Activated CD4-positive, alpha-beta T cell treated with anti-CD3 and anti-CD28 coated beads, Interleukin-2, amount 50 U/mL, for 16 hours (primary cell): Measurements from ENCODE around the gene GIMAP5.
A peak's percentile ranks its signal among the peaks of the same experiment; 100 is the strongest.

ENCODE experiments used
- DNase-seq: peaks from one replicate; pipeline ENCODE4 v3.0.0-alpha.2; 2020

Gene GIMAP5

DNA sequence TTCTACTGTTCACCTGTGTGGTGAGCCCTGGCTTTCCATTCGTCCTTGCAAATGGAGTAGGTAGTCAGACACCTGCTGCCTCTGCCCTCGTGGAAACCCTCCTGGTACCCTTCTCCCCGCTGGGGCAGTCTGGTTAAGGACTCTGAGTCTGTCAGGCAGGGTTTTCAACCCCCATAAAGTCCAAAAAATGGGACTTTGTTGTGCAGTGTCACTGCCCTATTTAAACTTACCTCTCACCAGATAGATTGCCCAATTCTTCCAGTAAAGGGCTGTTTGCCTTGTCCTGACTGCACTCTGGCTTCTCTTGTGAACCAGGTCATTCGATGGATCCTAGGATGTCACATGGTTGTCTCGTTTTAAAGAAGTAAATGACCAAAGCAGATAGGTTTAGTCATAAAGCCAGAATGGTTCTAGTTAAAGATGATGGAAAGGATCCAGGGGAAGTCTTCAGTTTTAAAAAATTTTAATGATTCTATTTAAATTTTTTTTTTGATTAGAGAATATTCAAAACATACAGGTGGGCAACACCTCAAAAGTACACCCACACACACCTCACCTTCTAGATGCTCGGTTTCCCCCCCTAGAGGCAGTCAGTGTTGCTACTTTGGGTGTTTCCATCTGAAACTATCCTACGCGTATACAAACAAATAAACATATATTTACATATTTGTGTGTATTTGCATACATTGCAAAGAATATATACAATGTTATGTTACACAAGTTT is 41.0 kb downstream of the GIMAP5 start:
- no peak for DNase-seq

GRCh38 chr7:150778738-150779301 is 41.6 kb downstream of the GIMAP5 start:
- DNase-seq = peak; percentile 68

DNA sequence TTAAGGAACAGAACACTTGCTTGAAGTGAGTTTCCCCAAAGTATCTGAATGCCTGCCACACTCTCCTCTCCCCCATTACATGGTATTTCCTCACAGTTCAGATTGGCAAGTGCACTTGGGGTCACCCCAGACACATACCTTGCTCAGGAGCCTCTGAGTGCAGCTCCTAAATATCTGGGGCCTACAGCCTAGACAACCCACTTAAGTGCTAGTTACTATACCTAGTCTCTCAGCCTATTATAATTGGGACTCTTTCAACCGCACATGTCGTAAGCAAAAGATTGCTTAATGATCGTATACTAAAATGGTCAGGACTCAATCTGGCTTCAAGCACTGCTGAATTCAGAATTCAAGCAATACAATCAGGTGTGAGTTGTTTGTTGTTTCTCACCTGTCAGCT is 43.1 kb downstream of the GIMAP5 start:
- DNase-seq = no peak

GRCh38 chr7:150781103-150781502 is 43.9 kb downstream of the GIMAP5 start:
- DNase-seq = no peak

GRCh38 chr7:150781961-150782360 is 44.7 kb downstream of the GIMAP5 start:
- DNase-seq = no peak

DNA sequence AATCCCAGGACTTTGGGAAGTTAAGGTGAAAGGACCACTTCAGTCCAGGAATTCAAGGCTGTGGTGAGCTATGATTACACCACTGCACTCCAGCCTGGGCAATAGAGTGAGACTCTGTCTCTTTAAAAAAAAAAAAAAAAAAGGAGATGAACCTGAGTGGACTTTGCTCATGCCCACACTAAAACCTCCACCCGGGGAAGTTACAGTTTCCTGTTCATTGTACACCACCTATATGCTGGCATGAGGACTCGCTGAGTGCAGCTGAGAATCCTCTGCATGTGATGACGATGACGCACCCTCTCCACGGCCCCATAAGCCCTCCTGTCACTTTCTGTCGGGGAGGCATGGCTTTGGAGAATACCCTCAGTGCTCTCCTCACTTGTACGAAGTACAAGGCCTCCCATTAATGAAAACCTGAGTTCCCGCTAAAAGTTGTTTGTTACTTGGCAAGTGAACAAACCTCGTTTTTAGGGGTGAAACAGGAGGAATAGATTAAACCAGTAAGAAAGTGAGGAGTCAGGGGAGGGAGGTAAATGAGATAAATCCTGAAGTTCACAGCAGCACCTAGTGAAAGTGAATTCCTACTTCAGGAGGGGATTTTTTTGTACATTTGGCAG is 47.0 kb downstream of the GIMAP5 start:
- DNase-seq = no peak

DNA sequence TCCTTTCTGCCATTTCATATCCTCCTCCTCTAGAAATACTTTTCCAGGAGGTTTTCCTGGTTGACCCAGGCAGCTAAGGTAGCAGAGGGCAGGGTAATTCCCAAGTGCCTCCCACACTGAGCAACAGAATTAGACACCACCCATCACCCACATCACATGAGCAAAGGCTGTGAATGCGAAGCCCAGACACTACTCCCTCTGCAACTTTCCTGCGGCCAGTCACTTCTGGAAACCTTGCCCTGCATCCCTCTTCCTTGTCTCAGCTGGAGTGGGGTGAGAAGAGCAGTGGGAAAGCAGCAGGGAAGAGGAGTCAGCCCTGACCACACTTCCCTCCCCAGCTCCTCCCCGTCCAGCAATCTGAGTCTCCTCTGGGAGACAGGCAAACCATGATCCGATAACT is 47.7 kb downstream of the GIMAP5 start:
- DNase-seq = no peak

DNA sequence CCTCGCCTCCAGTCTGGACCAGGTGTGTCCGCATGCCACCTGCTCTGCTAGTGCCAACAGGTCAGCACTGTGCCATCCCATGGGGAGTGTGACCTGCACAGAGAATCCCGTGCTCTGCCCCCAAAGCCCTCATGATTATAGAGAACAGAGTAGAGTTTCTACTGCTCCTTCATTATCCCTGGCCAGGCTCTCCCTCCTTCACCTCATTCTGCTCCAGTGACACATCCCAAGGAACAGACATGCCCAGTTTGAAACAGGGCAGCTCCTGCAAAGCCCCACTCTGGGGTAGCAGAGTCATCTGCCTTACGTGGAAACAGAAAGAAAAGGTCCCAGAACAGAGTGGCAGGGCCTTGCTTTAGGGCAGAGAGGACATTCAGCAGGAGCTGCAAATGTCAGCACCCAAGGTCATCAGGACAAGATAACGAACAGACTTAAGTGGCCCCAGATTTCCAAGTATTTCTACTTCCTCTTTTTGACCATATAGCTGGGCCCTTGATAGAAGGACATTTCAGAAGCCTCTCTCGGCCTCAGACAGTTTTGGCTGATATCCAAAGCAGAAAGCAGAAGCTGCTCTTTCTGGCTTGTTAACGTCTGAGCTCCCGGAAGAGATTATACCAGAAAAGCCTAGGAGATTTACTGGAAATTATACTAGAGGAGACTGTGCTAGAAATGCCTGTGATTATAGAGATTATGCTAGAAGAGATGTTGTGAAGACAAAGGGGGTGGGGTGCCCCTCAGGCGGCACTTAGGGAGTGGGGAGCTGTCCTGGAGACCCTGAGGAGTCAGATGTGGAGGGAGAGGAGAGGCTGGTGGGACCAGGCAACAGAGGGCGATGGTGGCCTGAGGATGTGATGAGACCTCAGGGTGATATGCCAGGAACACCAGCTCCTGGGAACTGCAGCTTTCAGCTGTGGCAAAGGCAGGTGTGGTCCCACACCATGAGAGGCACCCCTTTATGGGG is 50.4 kb downstream of the GIMAP5 start:
- DNase-seq = no peak

- no peak for DNase-seq
These were observed 51.5 kb downstream of the GIMAP5 start for GRCh38 chr7:150788474-150789269.

GRCh38 chr7:150790416-150791075 is 53.3 kb downstream of the GIMAP5 start:
- no peak for DNase-seq

DNA sequence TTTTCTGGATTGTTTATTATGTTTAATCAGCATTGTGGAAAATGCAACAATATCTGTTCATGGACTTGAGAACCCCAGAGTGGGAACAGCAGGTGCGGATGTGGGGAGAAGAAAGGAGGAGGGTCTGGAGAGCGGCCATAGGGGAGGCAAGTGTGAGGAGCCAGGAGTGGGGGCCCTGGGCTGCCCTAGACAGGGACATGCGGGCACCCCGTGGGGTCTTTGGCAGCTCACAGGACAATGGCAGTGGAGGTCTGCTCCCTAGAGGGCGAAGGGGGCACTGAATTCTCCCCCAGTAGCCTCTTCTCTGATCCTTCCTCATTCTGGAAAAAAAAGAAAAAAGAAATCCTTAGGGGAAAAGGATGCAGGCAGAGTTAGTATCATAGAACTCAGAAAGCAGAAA is 54.1 kb downstream of the GIMAP5 start:
- no peak for DNase-seq

DNA sequence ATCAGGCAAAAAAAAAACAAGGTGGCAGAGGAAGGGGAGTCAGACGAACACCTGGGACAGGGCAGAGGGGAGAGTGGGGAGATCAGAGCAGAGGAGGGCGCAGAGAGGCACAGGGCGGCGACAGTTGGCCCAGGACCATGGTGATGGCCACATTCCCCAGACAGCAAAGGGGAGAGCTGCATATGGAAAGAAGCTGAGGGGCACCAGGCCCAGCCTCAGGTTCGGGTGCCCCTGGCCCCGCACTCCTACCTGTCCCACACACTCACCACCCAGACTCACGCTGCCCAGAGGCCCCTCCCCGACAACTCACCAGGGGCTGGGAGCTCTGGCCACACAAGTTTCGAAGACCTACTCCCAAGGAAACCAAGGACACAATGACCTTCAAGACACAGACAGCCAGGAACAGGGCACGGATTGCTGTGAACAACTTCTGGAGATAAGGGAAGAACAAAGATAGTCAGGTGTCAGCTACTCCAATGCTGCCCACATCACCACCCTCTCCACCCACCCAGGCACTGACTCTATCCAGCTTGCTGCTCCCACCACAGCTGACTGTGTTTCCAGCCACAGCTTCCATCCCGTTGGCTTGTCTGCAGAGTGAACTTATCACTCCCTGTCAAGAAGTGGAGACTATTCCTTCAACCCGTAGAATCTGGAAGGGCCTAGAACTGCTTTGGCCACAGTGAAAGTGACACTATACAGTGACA is 54.7 kb downstream of the GIMAP5 start:
- DNase-seq = no peak
